NCI-H526 treated with DMSO at 0.1 percent for 48 hours (cell line): ENCODE results near the gene SPRYD3.
A peak's percentile ranks its signal among the peaks of the same experiment; 100 is the strongest.
"Not testable (repeated sequence)": the region's sequence is repeated elsewhere in the genome, so short reads cannot be mapped to it uniquely, and the experiment has no call there.

Source experiments
- DNase-seq: peaks from one replicate; lab custom pipeline; 2025; lab: John Stamatoyannopoulos, UW

Gene SPRYD3

GRCh38 chr12:53051058-53051880 lies 27.9 kb downstream of the SPRYD3 start:
- DNase-seq = no peak

- no peak for DNase-seq
These were observed 28.6 kb downstream of the SPRYD3 start for GRCh38 chr12:53050426-53051057.

- no peak for DNase-seq
These were observed 29.4 kb downstream of the SPRYD3 start, which contains the start of gene TNS2 for GRCh38 chr12:53049571-53050318. Gene TNS2, plus strand, starts transcription at chr12:53050065. Its CDS starts 121 bp downstream, at chr12:53050186.

- DNase-seq = peak; percentile 14
These were observed 30.3 kb downstream of the SPRYD3 start for GRCh38 chr12:53048780-53049401.

GRCh38 chr12:53048033-53048779 lies 31.0 kb downstream of the SPRYD3 start:
- peak; percentile 12 for DNase-seq

- peak; percentile 59 for DNase-seq
These were observed 31.8 kb downstream of the SPRYD3 start for GRCh38 chr12:53047221-53048032.

GRCh38 chr12:53046655-53047220 lies 32.5 kb downstream of the SPRYD3 start:
- DNase-seq = peak; percentile 58

GRCh38 chr12:53045696-53046045 lies 33.5 kb downstream of the SPRYD3 start:
- DNase-seq = no peak

- no peak for DNase-seq
These were observed 34.1 kb downstream of the SPRYD3 start for GRCh38 chr12:53044896-53045695.

GRCh38 chr12:53044052-53044581 lies 35.1 kb downstream of the SPRYD3 start:
- DNase-seq = no peak

- DNase-seq = no peak
These were observed 36.4 kb downstream of the SPRYD3 start for GRCh38 chr12:53042607-53043454.

- DNase-seq = no peak
These were observed 39.3 kb downstream of the SPRYD3 start for GRCh38 chr12:53039851-53040250.

- DNase-seq = no peak
These were observed 42.4 kb downstream of the SPRYD3 start for GRCh38 chr12:53036802-53037201.

- DNase-seq = no peak
These were observed 44.7 kb downstream of the SPRYD3 start for GRCh38 chr12:53034459-53034858.

- not testable (repeated sequence) for DNase-seq
These were observed 45.4 kb downstream of the SPRYD3 start for GRCh38 chr12:53033832-53034231.

GRCh38 chr12:53031616-53032015 lies 47.6 kb downstream of the SPRYD3 start:
- DNase-seq = no peak

- DNase-seq = not testable (repeated sequence)
These were observed 52.2 kb downstream of the SPRYD3 start for GRCh38 chr12:53027014-53027413.

- DNase-seq = no peak
These were observed 53.9 kb downstream of the SPRYD3 start for GRCh38 chr12:53025250-53025649.
